Measurements from ENCODE around the gene ALDH1A3. TPM values are rescaled to one million over a fixed set of nuclear protein-coding genes. Genes with fewer than 3 reads are reported as not detected.
A peak's percentile ranks its signal among the peaks of the same experiment; 100 is the strongest.

Gene ALDH1A3
- polyA plus RNA-seq, 1 of the 3 experiments (the other 2 are of a cell fraction): 4.4 TPM

DNA sequence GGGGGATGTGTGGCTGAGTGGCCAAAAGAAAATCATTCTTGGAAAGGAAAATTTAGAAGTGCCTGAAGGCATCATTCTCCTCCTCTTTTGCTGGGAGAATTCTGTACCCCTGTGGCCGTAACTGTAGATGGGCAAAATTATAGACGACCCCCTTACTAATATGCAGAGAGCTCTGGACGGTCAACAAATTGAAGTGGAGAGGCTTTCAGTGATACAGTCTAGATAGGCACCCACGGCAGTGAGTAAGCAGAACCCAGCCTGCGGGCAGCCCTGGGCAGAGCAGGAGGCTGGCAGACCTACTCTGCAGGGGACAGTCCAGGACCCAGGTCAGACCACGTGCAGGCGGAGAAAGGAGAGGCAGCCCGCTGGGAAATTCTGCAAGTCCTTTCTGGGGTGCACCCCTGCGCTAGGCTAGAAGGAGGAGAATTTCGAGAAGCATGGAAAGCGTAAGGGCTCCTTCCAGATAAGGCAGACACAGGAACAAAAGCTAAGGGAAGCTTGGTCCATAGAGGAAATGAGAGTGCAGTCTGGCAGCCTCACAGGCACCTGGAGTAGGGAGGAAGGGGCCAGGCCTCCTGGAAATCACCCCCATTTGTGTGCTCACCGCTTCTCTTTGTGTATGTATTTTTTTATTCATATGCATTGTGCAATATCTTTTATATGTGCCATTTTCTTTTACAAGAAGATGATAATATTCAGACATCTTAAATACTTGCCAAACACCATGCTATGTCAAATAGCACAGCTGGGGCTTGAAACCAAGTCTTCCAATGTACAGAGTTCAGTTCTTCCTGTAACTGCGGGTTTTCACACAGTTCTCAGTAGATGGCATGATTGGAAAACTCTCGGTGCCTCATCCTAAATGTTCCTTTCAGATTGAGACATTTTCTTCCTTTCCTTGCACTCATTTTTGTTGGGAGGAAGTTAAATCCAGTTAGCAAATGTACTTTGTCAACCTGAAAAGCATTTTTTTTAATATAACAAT, 79.7 kb downstream of the ALDH1A3 start:
- no peaks in the 10 kb centered on the region for H4K20me1 ChIP-seq (ENCODE audit: insufficient read depth)
- 75% methylated on average over 14 of the region's 14 CpGs for WGBS (ENCODE audit: low lambda C conversion rate)
- H3K79me2 ChIP-seq (ENCODE audit: insufficient read depth): no peaks in the 10 kb centered on the region
- H3K4me2 ChIP-seq: peak overlapping the region; percentile 68
- H2AFZ ChIP-seq (ENCODE audit: low read depth): no peak overlapping the region
- no peaks in the 10 kb centered on the region for H3K9me2 ChIP-seq
- TF ChIP-seq NFIC (IDR thresholded peaks at IDR 0.05; ENCODE audit: borderline replicate concordance) (no peak), MXI1 (IDR thresholded peaks at IDR 0.05; ENCODE audit: low read depth, low read length) (no peak), RXRA (IDR thresholded peaks at IDR 0.05; ENCODE audit: borderline replicate concordance, low read depth) (no peak; the same call in 1 of the 2 replicates)
- H3K27me3 ChIP-seq (ENCODE audit: insufficient read depth): no peaks in the 10 kb centered on the region
- H3K27ac ChIP-seq (ENCODE audit: low read depth in 2 of 2, low read length in 1 of 2): peak overlapping the region in 1 of 2 experiments; percentile 70; a peak in 2 of 4 replicates
- H3F3A ChIP-seq (replicated peaks; ENCODE audit: insufficient read depth): peaks cover 4% of the 10 kb centered on the region
- ChIA-PET CTCF (interaction anchor here (0.6 kb wide), 1 partner anchor 42 kb away, joined by 3 read pairs; no protein-coding TSS in a partner anchor), POLR2A (no interaction called here)
- no peak overlapping the region for H3K9ac ChIP-seq
- no peaks in the 10 kb centered on the region for H3K9me3 ChIP-seq
- peaks cover 2 to 12% of the 10 kb centered on the region in 2 experiments; a peak in 3 of 4 replicates for H3K4me1 ChIP-seq (ENCODE audit: control insufficient read depth in 1 of 2, insufficient read depth in 2 of 2, low read depth in 1 of 2, low read length in 1 of 2)
- no peak overlapping the region; a peak in 1 of 4 replicates for H3K4me3 ChIP-seq (ENCODE audit: low read depth in 2 of 2, low read length in 1 of 2)
- H3K36me3 ChIP-seq (replicated peaks in 1 of 2; ENCODE audit: control insufficient read depth in 1 of 2, insufficient read depth in 2 of 2, low read length in 1 of 2): no peaks in the 10 kb centered on the region
- DNase-seq: no peak

Small RNA genes lying within 50 kb of the gene (small RNA-seq; reads per million reads assigned to genes)
- gene AC015712.3: 0 reads per million in 7 experiments

Other genes with a start within 250 kb of the ALDH1A3 start
- gene LRRK1, start 39.5 kb downstream of the ALDH1A3 start, polyA plus RNA-seq (2012; rRNA removed): 6.5 and 6.9 TPM in 2 replicates